Adrenal gland (tissue), 12 donors: ENCODE measurements around the gene KLC1. TPM values are rescaled to one million over a fixed set of nuclear protein-coding genes. Genes with fewer than 3 reads are reported as not detected.
A peak's percentile ranks its signal among the peaks of the same experiment; 100 is the strongest.

Experiments used
- DNase-seq, 7 donors: peaks; one replicate each; pipeline ENCODE4 v3.0.0-alpha.2; 2019 to 2020
- H3K27ac ChIP-seq, 5 donors: fragments of 200-600 bp; sonication (generic) in 4 of 5; 1 replicate in 3 of 5; 2 replicates in 2 of 5; pipeline versions ENCODE4 v1.5.1 to v1.8.0; 2016 to 2020; ENCODE audit warnings: mild to moderate bottlenecking in 1 of 5
- H3K27me3 ChIP-seq: fragments of 200-600 bp; 2 replicates; pipeline ENCODE4 v1.8.0; 2021
- H3K36me3 ChIP-seq, 2 donors: fragments of 200-600 bp; replicated peaks in 1 of 2; 1 replicate in 1 of 2; 2 replicates in 1 of 2; pipeline versions ENCODE4 v1.5.1 to v1.8.0; 2018 to 2022
- H3K4me1 ChIP-seq, 2 donors: fragments of 200-600 bp; replicated peaks in 1 of 2; 1 replicate in 1 of 2; 2 replicates in 1 of 2; pipeline versions ENCODE4 v1.5.1 to v1.8.0; 2018 to 2021
- H3K4me3 ChIP-seq, 4 donors: fragments of 200-600 bp; sonication (generic) in 3 of 4; one replicate each; pipeline ENCODE4 v1.5.1; 2016 to 2018
- H3K9me3 ChIP-seq, 3 donors: fragments of 200-600 bp; sonication (generic) in 1 of 3; replicated peaks in 1 of 3; 1 replicate in 2 of 3; 2 replicates in 1 of 3; pipeline versions ENCODE4 v1.5.1 to v1.8.0; 2016 to 2021
- POLR2A ChIP-seq, 2 donors: fragments of 450-650 bp; IDR thresholded peaks; one replicate each; pipeline ENCODE4 v1.6.1; 2017; ENCODE audit warnings: antibody characterized with exemption in 2 of 2, mild to moderate bottlenecking in 2 of 2, moderate library complexity in 1 of 2
- WGBS, 4 donors: extraction: QIAGEN DNeasy Blood & Tissue Kit in 2 of 4; methylation state at CpG; one replicate each; pipeline versions ENCODE4 v1.1.5 to v1.1.7; 2013 to 2017; 5-methylcytosine and 5-hydroxymethylcytosine counted together
- intact Hi-C, 2 donors: fragments of 100-400 bp; cut with DNase I; formaldehyde crosslinking; loops; one replicate each; pipeline versions ENCODE4 v1.14.1 to v1.15.0; 2022 to 2023
- polyA plus RNA-seq, 3 donors: library from polyadenylated mRNA; stranded (reverse); fragments of 200-250 nt in 2 of 3; fragments of 350-450 nt in 1 of 3; fragmentation: Illumina TruSeq in 1 of 3; extraction: RNeasy Lipid Tissue Mini Kit (QIAGEN cat#74804) in 1 of 3; gene quantifications; one replicate each; pipeline ENCODE4 v1.2.3, GENCODE V29; 2013 to 2014
- total RNA-seq, 9 donors: library from RNA; depleted of rRNA in 4 of 9; stranded (reverse); fragments of >200 nt in 4 of 9; fragments of 120-200 nt in 1 of 9; fragmentation: NEBNext Ultra II Directional in 1 of 9; extraction: Animal tissue kit (Norgen Biotek cat#: 25700) in 1 of 9; gene quantifications; one replicate each; pipeline versions ENCODE4 v1.1.0 to v1.2.4, GENCODE V29; 2013 to 2023
- TF ChIP-seq, protein P1 (sequence below), 6 experiments: fragments of 450-650 bp in 4 of 6; fragments of 200-600 bp in 2 of 6; sonication (generic) in 1 of 6; IDR thresholded peaks; 1 replicate in 5 of 6; 2 replicates in 1 of 6; pipeline versions ENCODE4 v1.5.1 to v1.8.0; 2016 to 2021; ENCODE audit warnings: antibody characterized with exemption in 6 of 6, mild to moderate bottlenecking in 2 of 6, moderate library complexity in 1 of 6
- donor health status: healthy with polysubstance abuse.
- donor health status: Bipolar disorder and iron deficiency.
- donor health status: DM: yes; HTN: yes; CAD: no.
- donor health status: DM: no; HTN: no; CAD: no.
- donor health status: DM: no; HTN: no; CAD: no.
- donor health status: DM: yes; HTN: yes; CAD: no.

The KLC1 gene
- total and polyA plus RNA-seq, 12 donors: 70.7 to 248 (median 125) TPM

DNA sequence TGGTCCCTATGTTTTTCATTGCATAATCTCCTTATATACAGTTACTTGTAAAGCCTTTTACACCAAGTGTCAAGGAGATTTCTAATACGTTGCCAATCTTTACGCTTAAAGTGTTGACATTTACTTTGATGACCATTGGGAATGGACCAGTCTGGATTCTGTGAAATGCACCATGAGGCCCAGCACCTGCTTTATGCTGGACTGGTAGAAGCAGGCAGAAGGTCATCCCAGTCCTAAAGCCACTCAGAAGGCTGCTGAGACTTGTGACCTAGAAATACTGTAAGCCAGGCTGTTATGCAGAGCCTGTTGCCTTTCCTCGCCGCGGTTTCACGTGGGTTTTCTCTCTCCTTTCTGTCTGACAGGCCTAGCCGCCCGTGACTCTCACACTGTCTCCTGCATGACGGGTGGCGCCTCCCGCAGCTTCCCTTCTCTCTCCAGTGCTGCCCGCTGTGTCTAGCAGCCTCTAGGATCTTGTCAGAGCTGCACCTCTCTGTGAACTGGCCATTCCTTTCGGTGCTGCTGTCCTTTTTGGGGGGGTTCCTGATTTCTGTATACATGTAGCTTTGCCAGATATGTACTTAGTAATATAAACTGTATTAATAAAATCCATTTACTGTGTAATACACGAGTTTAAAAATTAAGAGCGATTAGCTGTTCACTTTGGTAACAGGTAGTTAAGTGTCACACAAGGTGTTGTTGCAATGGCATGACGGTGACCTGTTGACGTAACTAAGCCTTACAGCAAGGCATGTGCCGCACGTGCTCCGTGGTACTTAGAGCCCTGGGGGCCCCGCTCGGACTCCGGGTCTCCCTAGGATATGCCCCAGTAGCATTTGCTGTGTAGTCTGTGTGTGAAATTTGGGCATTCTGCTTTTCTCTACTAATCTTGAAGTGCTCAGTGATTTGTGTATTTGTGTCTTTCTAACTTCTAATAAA is 56.5 kb downstream of the KLC1 start:
- Histone ChIP-seq H3K27me3 (no peaks in the 10 kb centered on the region), H3K4me3 (no peak overlapping the region), H3K27ac (no peak overlapping the region), H3K9me3 (no peaks in the 10 kb centered on the region), H3K36me3 (peaks cover 0 to 75% of the 10 kb centered on the region in 2 donors), H3K4me1 (peaks cover 15 to 25% of the 10 kb centered on the region in 2 donors)
- 91 to 93% (median 92%) methylated on average over 23 of the region's 23 CpGs for WGBS, 4 donors
- intact Hi-C loops: loop anchor here in 1 of 2 donors (10.0 kb wide), 1 partner anchor 111 kb away; no protein-coding TSS in a partner anchor
- TF ChIP-seq, protein P1, sequence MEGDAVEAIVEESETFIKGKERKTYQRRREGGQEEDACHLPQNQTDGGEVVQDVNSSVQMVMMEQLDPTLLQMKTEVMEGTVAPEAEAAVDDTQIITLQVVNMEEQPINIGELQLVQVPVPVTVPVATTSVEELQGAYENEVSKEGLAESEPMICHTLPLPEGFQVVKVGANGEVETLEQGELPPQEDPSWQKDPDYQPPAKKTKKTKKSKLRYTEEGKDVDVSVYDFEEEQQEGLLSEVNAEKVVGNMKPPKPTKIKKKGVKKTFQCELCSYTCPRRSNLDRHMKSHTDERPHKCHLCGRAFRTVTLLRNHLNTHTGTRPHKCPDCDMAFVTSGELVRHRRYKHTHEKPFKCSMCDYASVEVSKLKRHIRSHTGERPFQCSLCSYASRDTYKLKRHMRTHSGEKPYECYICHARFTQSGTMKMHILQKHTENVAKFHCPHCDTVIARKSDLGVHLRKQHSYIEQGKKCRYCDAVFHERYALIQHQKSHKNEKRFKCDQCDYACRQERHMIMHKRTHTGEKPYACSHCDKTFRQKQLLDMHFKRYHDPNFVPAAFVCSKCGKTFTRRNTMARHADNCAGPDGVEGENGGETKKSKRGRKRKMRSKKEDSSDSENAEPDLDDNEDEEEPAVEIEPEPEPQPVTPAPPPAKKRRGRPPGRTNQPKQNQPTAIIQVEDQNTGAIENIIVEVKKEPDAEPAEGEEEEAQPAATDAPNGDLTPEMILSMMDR (IDR thresholded peaks at IDR 0.05): no peak
- no peak for TF ChIP-seq POLR2A (IDR thresholded peaks at IDR 0.05)
- DNase-seq: no peak

DNA sequence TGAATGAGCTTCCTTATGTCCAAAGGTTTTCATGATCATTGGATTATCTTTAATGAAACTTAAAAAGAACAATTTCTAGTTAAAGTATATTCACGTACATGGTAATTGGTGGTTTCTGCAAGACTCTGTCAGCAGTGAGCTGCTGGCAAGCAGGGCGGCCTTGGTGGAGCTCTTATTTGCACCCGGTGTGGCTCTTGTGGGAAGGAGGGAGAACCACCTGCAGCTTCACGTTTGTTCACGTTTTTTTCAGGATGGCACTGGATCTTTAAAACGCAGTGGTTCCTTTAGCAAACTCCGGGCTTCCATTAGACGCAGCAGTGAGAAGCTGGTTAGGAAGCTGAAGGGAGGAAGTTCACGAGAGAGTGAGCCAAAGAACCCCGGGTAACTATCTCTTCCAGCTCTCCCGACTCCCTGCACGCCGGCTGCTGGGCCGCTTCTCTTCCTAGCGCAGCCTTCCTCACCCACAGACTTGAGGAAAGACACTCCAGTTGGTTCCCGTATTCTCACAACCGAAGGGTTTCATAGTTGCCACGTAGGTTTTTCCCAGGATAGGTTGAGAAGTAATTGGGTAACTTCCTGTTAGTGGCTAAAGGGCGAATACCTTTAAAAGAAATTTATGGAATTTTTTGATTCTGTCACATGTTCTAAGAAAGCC is 57.9 kb downstream of the KLC1 start:
- peaks cover 0 to 61% of the 10 kb centered on the region in 2 donors for H3K36me3 ChIP-seq
- H3K27ac ChIP-seq: peak overlapping the region in 3 of 5 donors; percentile 3 to 69 (median 34)
- H3K4me1 ChIP-seq: peaks cover 15 to 25% of the 10 kb centered on the region in 2 donors
- 64 to 81% (median 74%) methylated on average over 19 of the region's 19 CpGs for WGBS, 4 donors
- intact Hi-C loops: loop anchor here in 1 of 2 donors (10.0 kb wide), 1 partner anchor 112 kb away; no protein-coding TSS in a partner anchor
- no peaks in the 10 kb centered on the region for H3K9me3 ChIP-seq
- H3K27me3 ChIP-seq: no peaks in the 10 kb centered on the region
- no peak overlapping the region for H3K4me3 ChIP-seq
- DNase-seq: no peak
- TF ChIP-seq, protein P1 (IDR thresholded peaks at IDR 0.05): no peak

DNA sequence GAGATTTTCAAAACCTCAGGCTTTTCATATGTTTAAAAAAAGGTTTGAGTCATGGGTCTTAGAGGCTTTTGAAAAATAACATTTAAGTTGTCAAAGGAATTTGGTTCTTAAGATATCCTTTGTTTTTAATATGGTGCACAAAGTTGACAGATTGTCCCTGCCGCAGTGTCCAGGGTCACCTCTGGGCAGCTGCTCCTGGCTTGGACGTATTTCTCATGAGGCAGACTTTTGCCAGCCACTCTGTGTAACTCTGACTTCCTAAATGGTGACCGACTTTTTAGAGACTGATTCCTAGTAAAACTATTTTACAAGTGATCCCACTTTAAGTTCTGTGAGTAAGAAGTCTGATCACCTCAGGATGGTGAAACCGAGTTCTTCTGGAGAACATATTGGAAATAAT is 58.7 kb downstream of the KLC1 start:
- Histone ChIP-seq H3K4me1 (peaks cover 15 to 25% of the 10 kb centered on the region in 2 donors), H3K9me3 (no peaks in the 10 kb centered on the region), H3K36me3 (peaks cover 0 to 60% of the 10 kb centered on the region in 2 donors), H3K27ac (peak overlapping the region in 3 of 5 donors; percentile 3 to 47 (median 34)), H3K27me3 (no peaks in the 10 kb centered on the region), H3K4me3 (no peak overlapping the region)
- intact Hi-C loops: loop anchor here in 1 of 2 donors (10.0 kb wide), 1 partner anchor 113 kb away; no protein-coding TSS in a partner anchor
- peak in 4 of 7 donors; percentile 55 to 80 (median 73) for DNase-seq
- 56 to 57% (median 57%) methylated on average over 4 of the region's 4 CpGs for WGBS, 4 donors
- TF ChIP-seq, protein P1 (IDR thresholded peaks at IDR 0.05): peak in 1 of 6 experiments; percentile 10
- TF ChIP-seq POLR2A (IDR thresholded peaks at IDR 0.05): no peak

DNA sequence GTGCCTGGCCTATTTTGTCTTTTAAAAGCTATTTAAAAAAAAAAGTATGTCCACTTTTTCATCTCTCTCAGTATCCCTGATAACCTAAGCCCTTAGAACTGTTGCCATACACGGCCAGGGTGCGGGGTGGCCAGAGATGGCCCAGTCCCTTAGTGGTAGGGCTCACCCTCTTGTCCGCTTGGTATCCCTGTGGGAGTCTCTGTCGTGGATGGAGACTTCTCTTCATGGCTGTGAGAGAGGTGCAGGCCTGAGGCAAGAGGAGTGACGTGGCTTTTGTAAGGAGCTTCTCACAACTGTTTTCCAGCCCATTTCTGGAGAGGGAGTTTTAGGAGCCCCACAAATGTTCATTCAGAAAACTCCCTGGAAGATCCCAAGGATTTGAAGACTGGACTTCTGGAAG is 59.4 kb downstream of the KLC1 start:
- no peak overlapping the region for H3K27ac ChIP-seq
- H3K4me3 ChIP-seq: no peak overlapping the region
- no peaks in the 10 kb centered on the region for H3K9me3 ChIP-seq
- intact Hi-C loops: loop anchor here in 1 of 2 donors (10.0 kb wide), 1 partner anchor 114 kb away; no protein-coding TSS in a partner anchor
- no peaks in the 10 kb centered on the region for H3K27me3 ChIP-seq
- TF ChIP-seq, protein P1 (IDR thresholded peaks at IDR 0.05): no peak
- TF ChIP-seq POLR2A (IDR thresholded peaks at IDR 0.05): no peak
- peaks cover 0 to 60% of the 10 kb centered on the region in 2 donors for H3K36me3 ChIP-seq
- DNase-seq: no peak
- WGBS, 4 donors: 89 to 96% (median 90%) methylated on average over 5 of the region's 5 CpGs
- peaks cover 15 to 25% of the 10 kb centered on the region in 2 donors for H3K4me1 ChIP-seq
